D721Med (cell line): ENCODE data around the gene TMEM98.

ENCODE experiments used
- DNase-seq: peaks from one replicate; pipeline ENCODE4 v3.0.0; 2011; ENCODE audit warnings: low spot score; ENCODE audit not compliant: insufficient read length
- FAIRE-seq: peaks from 2 replicates; lab custom pipeline; 2011; peaks lifted over from hg19 to GRCh38; lab: Jason Lieb, UNC
- TF ChIP-seq, protein P1 (sequence below): IDR thresholded peaks from 2 replicates; pipeline ENCODE4 v1.5.1; 2012; ENCODE audit warnings: mild to moderate bottlenecking, control low read depth; ENCODE audit not compliant: insufficient read depth; ENCODE audit errors: missing control alignments

TMEM98 gene

DNA sequence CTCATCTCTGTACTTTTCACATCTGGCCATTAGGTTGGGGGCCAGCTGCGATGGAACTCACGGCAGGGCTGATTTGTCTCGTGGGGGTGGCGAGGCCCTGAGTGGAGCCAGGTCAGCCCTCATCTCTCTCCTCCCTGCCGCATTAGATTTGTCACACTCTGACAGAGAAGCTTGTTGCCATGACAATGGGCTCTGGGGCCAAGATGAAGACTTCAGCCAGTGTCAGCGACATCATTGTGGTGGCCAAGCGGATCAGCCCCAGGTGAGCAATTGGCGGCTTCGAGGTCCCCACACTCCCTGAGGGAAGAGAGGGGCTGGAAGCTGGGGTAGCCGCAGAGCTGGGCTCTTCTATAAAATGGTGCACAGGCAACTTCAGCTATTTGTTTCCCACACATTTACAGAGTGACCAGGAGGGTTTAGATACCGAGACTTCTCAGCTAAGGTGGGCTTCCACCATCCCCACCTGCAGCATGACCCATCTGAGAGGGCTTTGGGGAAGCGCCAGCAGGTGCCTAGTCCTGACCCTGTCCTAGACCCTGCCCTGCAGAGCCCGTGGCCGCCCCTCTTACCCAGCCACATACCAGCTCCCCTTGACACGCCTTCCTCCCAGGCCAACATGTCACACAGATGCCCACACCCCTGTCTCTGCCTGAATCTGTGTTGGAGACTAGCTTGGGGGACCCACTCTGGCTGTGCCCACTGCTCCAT lies 8.4 kb downstream of the TMEM98 start:
- DNase-seq, result no peak
- TF ChIP-seq, protein P1, sequence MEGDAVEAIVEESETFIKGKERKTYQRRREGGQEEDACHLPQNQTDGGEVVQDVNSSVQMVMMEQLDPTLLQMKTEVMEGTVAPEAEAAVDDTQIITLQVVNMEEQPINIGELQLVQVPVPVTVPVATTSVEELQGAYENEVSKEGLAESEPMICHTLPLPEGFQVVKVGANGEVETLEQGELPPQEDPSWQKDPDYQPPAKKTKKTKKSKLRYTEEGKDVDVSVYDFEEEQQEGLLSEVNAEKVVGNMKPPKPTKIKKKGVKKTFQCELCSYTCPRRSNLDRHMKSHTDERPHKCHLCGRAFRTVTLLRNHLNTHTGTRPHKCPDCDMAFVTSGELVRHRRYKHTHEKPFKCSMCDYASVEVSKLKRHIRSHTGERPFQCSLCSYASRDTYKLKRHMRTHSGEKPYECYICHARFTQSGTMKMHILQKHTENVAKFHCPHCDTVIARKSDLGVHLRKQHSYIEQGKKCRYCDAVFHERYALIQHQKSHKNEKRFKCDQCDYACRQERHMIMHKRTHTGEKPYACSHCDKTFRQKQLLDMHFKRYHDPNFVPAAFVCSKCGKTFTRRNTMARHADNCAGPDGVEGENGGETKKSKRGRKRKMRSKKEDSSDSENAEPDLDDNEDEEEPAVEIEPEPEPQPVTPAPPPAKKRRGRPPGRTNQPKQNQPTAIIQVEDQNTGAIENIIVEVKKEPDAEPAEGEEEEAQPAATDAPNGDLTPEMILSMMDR, result no peak
- FAIRE-seq, result no peak

DNA sequence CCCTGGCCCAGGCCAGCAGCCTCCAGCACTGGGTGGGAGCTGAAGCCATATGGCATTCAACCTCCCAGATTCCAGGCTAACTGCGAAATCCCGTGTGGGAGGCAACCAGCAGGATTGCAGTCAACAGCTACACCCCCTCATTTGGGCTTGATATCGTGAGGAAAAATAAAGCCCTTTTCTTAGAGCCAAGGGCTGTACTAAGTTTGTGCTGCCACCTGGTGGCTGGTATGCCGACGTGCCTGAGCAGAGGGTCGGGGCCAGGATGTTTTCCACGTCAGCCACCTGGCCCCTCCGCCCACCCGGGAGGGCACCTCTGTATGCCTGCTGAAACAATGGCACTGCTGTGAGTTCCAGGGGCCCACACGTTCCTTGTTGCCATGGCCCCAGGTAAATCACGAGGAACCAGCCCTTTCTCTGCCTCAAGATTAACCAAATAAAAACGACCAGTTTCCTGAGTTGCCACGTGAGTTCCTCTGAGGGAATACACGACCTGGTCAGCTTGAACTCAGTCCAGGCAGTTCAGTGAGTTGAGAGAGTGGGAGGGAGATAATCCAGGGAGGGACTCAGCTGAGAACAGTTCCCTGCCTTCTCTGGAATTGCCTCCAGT lies 9.0 kb downstream of the TMEM98 start:
- TF ChIP-seq, protein P1, result peak; percentile 93
- FAIRE-seq (no peak), DNase-seq (no peak)

DNA sequence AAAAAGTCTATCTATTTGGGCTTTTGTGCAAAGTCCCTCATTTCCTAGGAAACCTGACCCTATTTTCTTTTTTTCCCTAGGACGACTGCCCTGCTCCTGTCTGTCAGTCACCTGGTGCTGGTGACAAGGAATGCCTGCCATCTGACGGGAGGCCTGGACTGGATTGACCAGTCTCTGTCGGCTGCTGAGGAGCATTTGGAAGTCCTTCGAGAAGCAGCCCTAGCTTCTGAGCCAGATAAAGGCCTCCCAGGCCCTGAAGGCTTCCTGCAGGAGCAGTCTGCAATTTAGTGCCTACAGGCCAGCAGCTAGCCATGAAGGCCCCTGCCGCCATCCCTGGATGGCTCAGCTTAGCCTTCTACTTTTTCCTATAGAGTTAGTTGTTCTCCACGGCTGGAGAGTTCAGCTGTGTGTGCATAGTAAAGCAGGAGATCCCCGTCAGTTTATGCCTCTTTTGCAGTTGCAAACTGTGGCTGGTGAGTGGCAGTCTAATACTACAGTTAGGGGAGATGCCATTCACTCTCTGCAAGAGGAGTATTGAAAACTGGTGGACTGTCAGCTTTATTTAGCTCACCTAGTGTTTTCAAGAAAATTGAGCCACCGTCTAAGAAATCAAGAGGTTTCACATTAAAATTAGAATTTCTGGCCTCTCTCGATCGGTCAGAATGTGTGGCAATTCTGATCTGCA lies 12.9 kb downstream of the TMEM98 start:
- DNase-seq, result no peak
- no peak for FAIRE-seq
- TF ChIP-seq, protein P1, result no peak

DNA sequence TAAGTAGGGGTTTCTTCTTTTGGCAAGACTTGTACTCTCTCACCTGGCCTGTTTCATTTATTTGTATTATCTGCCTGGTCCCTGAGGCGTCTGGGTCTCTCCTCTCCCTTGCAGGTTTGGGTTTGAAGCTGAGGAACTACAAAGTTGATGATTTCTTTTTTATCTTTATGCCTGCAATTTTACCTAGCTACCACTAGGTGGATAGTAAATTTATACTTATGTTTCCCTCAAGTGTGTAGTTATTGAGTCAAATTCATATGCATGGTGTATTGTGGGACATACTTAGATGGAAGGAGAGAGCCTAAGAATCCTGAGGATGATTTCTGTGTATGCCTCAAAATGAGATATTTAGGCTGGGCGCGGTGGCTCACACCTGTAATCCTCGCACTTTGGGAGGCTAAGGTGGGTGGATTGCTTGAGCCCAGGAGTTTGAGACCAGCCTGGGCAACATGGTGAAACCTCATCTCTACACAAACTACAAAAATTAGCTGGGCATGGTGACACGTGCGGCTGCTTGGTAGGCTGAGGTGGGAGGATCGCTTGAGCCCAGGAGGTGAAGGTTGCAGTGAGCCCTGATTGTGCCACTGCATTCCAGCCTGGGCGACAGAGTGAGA lies 13.6 kb downstream of the TMEM98 start:
- no peak for FAIRE-seq
- no peak for DNase-seq
- TF ChIP-seq, protein P1, result peak; percentile 19

DNA sequence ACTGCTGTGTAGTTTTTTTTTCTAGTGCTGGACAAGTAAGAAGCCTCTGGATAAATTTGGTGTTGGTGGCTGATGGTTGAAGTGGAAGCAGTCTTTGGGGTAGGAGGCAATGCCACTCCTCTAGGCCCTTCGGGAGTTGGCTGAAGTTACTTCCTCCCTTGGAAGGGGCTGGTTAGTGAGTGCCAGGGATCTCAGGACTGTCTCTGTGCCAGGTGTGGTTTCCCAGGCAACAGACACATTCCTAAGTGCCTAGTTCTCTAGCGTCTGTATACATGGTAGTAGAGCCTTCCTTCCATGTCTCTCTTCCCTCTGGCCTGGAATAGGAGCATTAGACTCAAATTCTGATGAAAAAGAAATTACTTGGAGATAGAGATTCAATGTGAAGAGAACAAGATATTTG lies 15.3 kb downstream of the TMEM98 start:
- FAIRE-seq (no peak), DNase-seq (no peak)
- TF ChIP-seq, protein P1, result no peak

DNA sequence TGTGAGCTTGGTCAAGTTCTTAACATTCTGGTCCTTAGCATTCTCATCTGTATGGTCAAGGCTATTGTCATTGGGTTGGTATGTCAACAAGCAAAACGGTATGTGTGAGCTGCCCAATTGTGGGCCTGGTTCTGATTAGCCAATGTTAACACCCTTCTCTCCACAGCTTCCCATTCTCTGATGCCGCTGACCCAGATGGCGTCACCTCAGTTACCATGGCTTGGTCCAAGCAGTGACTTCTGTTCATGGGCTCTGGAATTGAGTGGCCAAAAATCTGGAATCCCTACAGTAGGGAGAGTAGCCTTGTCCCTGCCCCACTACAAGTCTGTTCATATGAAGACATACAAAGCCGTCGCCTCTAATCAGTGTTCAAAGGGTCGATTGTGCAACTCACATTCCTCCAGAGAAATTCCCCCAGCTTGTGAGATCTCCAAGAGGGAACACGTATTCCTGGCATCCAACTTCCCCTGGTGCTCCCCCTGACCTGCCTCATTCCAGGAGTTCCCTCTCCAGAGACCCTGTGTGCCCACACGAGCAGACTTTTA lies 15.8 kb downstream of the TMEM98 start:
- DNase-seq, result no peak

More for the DNA sequence above, 15.8 kb downstream of the TMEM98 start:
- TF ChIP-seq, protein P1, result no peak
- no peak for FAIRE-seq
